Bronchial epithelial cell (primary cell): ENCODE measurements around the gene EXOSC9. TPM values are rescaled to one million over a fixed set of nuclear protein-coding genes. Genes with fewer than 3 reads are reported as not detected.

Experiments
- DNase-seq: peaks from one replicate; pipeline ENCODE4 v3.0.0-alpha.2; 2010; ENCODE audit warnings: low read depth
- FAIRE-seq: peaks from 2 replicates; lab custom pipeline; 2011; peaks lifted over from hg19 to GRCh38; lab: Jason Lieb, UNC
- H3K27me3 ChIP-seq: 2 replicates; pipeline ENCODE4 v1.5.1; 2011; ENCODE audit warnings: low read length; ENCODE audit not compliant: control insufficient read depth, insufficient read depth
- H3K36me3 ChIP-seq: 2 replicates; pipeline ENCODE4 v1.5.1; 2011; ENCODE audit warnings: low read length; ENCODE audit not compliant: control insufficient read depth, insufficient read depth
- H3K4me3 ChIP-seq: 2 replicates; pipeline ENCODE4 v1.5.1; 2011; ENCODE audit warnings: mild to moderate bottlenecking, low read depth, low read length, control low read depth
- total RNA-seq: library from RNA; depleted of rRNA; stranded (reverse); fragments of >200 nt; gene quantifications from 2 replicates; pipeline ENCODE4 v1.2.1, GENCODE V29; 2014
- TF ChIP-seq, protein P1 (sequence below): IDR thresholded peaks from 2 replicates; pipeline ENCODE4 v1.5.1; 2011; ENCODE audit warnings: mild to moderate bottlenecking, moderate library complexity, low read length, control low read depth, inconsistent platforms; ENCODE audit not compliant: insufficient read depth, severe bottlenecking

The EXOSC9 gene
- total RNA-seq, 1 donor from 2014 or later: 25.3 TPM

DNA sequence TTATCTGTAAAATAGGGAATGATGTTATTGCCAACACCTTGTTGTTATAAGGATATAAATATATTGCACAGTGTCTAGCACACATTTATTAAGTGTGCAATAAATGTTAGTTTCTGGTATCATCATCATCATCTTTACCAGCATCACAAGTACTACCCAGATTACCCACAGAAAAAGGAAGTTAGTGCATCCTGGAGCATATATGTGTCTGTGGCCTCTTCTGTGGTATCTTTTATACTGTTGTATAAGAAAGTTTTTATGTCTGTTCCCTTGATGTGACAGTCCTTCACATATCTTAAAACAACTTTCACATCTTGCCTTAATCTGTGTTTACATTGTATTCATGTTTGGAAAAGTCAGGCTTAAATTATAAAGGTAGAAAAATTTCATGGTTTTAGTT is 10.0 kb downstream of the EXOSC9 start:
- Histone ChIP-seq H3K4me3 (no peak overlapping the region), H3K36me3 (no peaks in the 10 kb centered on the region), H3K27me3 (no peaks in the 10 kb centered on the region)
- TF ChIP-seq, protein P1, sequence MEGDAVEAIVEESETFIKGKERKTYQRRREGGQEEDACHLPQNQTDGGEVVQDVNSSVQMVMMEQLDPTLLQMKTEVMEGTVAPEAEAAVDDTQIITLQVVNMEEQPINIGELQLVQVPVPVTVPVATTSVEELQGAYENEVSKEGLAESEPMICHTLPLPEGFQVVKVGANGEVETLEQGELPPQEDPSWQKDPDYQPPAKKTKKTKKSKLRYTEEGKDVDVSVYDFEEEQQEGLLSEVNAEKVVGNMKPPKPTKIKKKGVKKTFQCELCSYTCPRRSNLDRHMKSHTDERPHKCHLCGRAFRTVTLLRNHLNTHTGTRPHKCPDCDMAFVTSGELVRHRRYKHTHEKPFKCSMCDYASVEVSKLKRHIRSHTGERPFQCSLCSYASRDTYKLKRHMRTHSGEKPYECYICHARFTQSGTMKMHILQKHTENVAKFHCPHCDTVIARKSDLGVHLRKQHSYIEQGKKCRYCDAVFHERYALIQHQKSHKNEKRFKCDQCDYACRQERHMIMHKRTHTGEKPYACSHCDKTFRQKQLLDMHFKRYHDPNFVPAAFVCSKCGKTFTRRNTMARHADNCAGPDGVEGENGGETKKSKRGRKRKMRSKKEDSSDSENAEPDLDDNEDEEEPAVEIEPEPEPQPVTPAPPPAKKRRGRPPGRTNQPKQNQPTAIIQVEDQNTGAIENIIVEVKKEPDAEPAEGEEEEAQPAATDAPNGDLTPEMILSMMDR: no peak
- FAIRE-seq (no peak), DNase-seq (no peak)

DNA sequence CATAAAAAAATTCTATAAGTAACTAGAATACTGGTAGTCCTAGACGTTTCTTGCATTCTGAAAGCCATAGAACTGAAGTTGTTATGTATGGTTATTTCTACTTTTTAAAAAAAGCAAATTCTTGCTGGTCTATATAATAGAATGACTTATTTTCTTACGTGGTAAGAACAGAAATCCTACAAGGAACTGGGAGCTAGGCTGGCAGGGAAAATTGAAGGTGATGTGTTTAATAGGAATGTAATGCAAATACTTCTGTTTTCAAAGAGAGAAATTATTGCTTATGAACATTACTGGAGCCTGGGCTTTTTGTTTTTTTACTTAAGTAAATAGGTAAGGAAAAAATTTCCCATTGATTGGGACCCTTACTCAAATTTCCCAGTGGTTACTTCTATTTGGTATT is 13.6 kb downstream of the EXOSC9 start:
- Histone ChIP-seq H3K36me3 (no peaks in the 10 kb centered on the region), H3K27me3 (no peaks in the 10 kb centered on the region), H3K4me3 (no peak overlapping the region)
- TF ChIP-seq, protein P1: no peak
- DNase-seq (no peak), FAIRE-seq (no peak)

DNA sequence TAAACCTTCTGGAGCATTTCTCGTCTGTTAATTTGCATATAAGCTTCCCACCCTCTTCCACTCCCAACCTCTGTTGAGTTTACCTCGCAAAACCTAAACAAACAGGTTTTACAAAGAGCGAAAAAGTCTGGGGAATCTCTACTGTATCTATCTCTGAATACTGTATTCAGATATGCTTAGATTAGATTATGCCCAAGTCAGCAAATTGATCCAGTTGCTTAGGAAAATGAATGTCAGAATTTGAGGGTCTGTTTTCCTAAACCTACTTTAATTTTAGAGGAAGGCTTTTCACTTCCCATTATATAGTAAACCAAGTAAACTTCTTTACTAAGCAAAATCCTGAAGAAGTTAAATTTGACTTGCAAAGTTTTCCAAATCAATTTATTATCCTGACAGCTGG is 15.9 kb downstream of the EXOSC9 start:
- Histone ChIP-seq H3K36me3 (peaks cover 2% of the 10 kb centered on the region), H3K27me3 (no peaks in the 10 kb centered on the region), H3K4me3 (no peak overlapping the region)
- no peak for DNase-seq
- TF ChIP-seq, protein P1: no peak
- FAIRE-seq: no peak

DNA sequence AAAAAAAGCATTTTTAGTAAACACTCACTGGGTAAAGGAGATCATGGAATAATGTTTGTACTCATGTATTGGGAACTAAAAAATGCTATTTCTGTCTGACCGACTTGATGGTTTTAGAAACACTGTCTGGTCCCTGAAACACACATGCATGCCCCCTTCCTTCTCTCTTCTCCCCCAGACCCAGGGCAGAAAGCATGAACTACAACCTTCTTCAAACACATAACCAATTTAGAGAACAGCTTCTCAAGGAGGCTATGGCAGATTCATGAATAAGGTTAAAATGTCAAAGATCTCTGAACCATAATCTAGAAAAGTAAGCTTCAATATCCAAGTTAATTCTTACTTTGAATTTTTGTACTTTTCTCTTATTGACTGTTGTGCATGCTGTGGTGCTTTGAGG is 16.6 kb downstream of the EXOSC9 start:
- TF ChIP-seq, protein P1: no peak
- DNase-seq: no peak
- no peak overlapping the region for H3K4me3 ChIP-seq
- no peaks in the 10 kb centered on the region for H3K27me3 ChIP-seq
- peaks cover 2% of the 10 kb centered on the region for H3K36me3 ChIP-seq
- FAIRE-seq: no peak

DNA sequence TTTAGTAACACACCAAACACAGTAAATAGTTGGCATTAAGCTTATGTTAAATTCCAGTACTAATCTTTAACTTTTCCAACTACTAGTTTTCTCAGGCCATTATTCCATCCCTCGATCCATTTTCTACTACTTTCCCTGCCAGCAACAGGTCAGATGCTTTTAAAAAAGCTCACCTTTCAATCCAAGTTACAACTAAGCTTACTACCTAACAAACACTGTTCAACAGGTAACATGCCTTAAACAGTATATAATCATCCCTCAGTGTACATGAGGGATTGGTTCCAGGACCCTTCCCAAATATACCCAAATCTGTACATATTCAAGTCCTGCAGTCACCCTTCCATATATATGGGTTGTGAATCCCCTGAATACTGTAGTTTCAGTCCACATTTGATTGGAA is 17.1 kb downstream of the EXOSC9 start:
- TF ChIP-seq, protein P1: no peak
- H3K27me3 ChIP-seq: no peaks in the 10 kb centered on the region
- DNase-seq (no peak), FAIRE-seq (no peak)
- no peak overlapping the region for H3K4me3 ChIP-seq
- H3K36me3 ChIP-seq: peaks cover 2% of the 10 kb centered on the region

DNA sequence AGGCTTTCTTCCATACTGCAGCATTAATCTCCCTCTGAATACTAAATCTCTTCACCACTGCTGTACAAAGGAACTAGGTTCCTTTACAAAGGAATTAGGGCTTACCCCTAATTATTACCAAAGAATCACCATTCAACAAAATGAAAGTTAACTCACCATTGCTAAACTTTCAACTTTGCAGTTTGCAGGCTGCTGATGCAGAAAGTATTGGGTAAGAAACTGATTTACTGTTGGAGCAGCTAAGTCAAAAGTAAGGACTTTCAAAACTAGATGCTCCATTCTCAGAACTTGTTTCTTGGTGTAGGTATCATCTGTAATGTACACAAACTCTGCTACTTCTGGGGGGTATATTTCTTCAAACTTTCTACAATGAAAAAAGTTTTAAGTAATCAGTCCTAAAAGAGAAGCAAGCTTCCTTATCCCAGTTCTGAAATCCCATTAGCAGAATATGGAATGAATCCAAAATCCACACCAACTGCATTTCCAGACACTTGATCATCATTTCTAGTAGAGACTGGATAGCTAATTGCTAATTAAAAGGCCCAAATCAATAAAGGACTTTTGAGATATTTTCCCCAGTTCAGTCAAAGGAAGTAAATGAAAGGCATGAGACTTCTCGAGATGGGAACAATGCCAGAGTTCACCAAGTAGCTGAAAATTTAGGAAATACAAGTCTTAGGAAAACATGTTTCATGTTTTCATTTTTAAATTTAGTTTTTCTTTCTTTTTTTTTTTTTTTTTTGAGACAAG is 18.3 kb downstream of the EXOSC9 start:
- Histone ChIP-seq H3K27me3 (no peaks in the 10 kb centered on the region), H3K4me3 (no peak overlapping the region), H3K36me3 (peaks cover 2% of the 10 kb centered on the region)
- no peak for DNase-seq
- FAIRE-seq: no peak
- TF ChIP-seq, protein P1: no peak
